Fibroblast of skin of back (primary cell): ENCODE results near the gene ARL5C.

Experiments used
- DNase-seq: peaks from one replicate; pipeline ENCODE4 v3.0.0-alpha.2; 2013

Gene ARL5C

GRCh38 chr17:39167476-39167875 is 1.5 kb upstream of the ARL5C start:
- DNase-seq: no peak

GRCh38 chr17:39166437-39167335 is 725 bp upstream of the ARL5C start:
- DNase-seq: no peak

GRCh38 chr17:39165178-39165840 is 652 bp downstream of the ARL5C start:
- DNase-seq: no peak

- DNase-seq: peak; percentile 92
Measured at GRCh38 chr17:39164675-39165143, 1.3 kb downstream of the ARL5C start.

GRCh38 chr17:39161962-39162361 is 4.0 kb downstream of the ARL5C start:
- no peak for DNase-seq

- no peak for DNase-seq
Measured at GRCh38 chr17:39158623-39159022, 7.3 kb downstream of the ARL5C start.

- DNase-seq: peak; percentile 46
Measured at GRCh38 chr17:39156491-39156890, 9.5 kb downstream of the ARL5C start.

GRCh38 chr17:39155654-39156053 is 10.3 kb downstream of the ARL5C start:
- DNase-seq: no peak

- DNase-seq: peak; percentile 90
Measured at GRCh38 chr17:39153599-39154051, 12.3 kb downstream of the ARL5C start.

GRCh38 chr17:39151943-39152818 is 13.8 kb downstream of the ARL5C start:
- no peak for DNase-seq

GRCh38 chr17:39151150-39151942 is 14.6 kb downstream of the ARL5C start, which contains the start of gene PLXDC1:
PLXDC1 (minus strand) TSS chr17:39151637; CDS start chr17:39151437, 200 bp downstream.
- no peak for DNase-seq

- DNase-seq: no peak
Measured at GRCh38 chr17:39150795-39151149, 15.2 kb downstream of the ARL5C start.

- DNase-seq: no peak
Measured at GRCh38 chr17:39150104-39150634, 15.8 kb downstream of the ARL5C start.

- DNase-seq: no peak
Measured at GRCh38 chr17:39147221-39148185, 18.5 kb downstream of the ARL5C start.

- DNase-seq: no peak
Measured at GRCh38 chr17:39146273-39146672, 19.7 kb downstream of the ARL5C start.

GRCh38 chr17:39145143-39145542 is 20.8 kb downstream of the ARL5C start:
- DNase-seq: no peak

GRCh38 chr17:39144416-39144840 is 21.5 kb downstream of the ARL5C start:
- DNase-seq: peak; percentile 62

GRCh38 chr17:39143552-39144093 is 22.3 kb downstream of the ARL5C start:
- DNase-seq: no peak

- no peak for DNase-seq
Measured at GRCh38 chr17:39141915-39142664, 23.9 kb downstream of the ARL5C start.
